Stimulated activated CD8-positive, alpha-beta memory T cell treated with anti-CD3 and anti-CD28 coated beads, Interleukin-4, amount 100 ng/mL, for 1 hour (primary cell): ENCODE measurements around the gene CTSA.
"Not testable (repeated sequence)": the region's sequence is repeated elsewhere in the genome, so short reads cannot be mapped to it uniquely, and the experiment has no call there.

ENCODE experiments used
- DNase-seq, 2 donors: peaks; one replicate each; pipeline ENCODE4 v3.0.0-alpha.2; 2020; ENCODE audit warnings: low read depth in 2 of 2, low spot score in 1 of 2

Gene CTSA

DNA sequence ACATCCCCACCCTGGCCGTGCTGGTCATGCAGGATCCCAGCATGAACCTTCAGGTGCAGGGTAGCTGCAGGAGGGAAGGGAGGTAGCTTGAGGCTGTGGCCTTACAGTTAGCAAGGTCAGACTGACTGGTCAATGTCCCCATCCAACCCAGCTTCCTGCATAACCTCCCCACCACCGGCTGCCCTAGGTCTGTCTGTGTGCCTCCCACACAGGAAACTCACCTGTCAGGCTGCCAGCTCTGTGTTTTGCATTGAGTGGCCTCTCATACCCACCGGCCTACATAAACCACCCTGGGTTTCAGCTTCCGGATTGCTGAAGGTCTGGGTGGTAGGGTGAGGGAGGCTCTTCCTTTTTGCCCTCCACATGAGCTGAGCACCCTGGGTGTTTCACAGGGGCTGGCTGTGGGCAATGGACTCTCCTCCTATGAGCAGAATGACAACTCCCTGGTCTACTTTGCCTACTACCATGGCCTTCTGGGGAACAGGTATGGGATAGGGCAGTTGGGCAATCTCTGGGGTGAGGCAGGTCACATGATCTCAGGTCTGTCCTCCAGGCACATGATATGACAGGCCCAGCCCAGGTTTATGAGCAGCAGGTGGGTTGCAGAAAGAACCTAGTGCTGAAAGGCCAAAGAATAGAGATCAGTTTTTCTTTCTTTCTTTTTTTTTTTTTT lies 1.8 kb downstream of the CTSA start:
- DNase-seq: no peak

DNA sequence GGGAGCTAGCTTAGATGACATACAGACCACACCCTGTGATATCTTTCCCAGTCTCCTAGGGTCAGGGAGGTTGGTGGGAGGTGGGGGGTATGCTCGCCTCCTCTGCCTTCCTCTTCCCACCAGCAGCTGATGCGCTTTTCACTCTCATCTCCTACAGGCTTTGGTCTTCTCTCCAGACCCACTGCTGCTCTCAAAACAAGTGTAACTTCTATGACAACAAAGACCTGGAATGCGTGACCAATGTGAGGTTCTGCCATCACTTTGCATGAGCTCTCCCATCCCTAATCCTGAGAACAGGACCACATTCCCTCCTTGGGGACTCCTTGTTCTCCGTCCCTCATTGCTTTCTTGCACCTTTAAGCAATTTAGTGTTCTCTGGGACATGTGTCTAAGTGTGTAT lies 2.7 kb downstream of the CTSA start:
- DNase-seq: no peak

DNA sequence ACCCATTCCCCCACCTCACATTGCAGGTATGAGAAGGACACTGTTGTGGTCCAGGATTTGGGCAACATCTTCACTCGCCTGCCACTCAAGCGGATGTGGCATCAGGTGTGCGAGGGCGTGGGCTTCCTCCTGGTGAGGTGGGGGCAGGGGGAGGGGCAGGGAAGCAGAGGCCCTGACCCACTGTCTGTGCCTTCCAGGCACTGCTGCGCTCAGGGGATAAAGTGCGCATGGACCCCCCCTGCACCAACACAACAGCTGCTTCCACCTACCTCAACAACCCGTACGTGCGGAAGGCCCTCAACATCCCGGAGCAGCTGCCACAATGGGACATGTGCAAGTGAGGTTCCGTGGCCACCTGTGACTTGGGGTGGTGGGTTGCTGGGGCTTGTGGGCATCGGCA lies 3.7 kb downstream of the CTSA start:
- no peak for DNase-seq

DNA sequence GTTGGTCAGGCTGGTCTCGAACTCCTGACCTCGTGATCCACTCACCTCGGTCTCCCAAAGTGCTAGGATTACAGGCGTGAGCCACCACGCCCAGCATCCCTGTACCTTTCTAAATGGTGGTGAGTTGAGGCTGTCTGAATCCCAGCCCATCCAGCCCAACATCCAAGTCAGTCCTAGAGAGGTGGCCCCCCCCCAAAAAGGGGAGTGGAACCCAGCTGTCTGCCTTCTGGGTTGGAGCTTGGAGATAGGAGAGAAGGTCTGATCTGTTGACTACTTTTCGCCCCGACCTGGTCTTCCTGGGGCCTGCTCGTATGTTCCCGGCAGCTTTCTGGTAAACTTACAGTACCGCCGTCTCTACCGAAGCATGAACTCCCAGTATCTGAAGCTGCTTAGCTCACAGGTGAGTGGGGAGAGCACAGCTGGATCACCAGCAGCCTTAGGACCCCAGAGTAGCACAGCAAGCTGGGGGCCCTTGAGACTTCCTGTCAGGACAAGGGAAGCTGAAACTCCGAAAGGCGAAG lies 5.6 kb downstream of the CTSA start:
- DNase-seq: no peak

DNA sequence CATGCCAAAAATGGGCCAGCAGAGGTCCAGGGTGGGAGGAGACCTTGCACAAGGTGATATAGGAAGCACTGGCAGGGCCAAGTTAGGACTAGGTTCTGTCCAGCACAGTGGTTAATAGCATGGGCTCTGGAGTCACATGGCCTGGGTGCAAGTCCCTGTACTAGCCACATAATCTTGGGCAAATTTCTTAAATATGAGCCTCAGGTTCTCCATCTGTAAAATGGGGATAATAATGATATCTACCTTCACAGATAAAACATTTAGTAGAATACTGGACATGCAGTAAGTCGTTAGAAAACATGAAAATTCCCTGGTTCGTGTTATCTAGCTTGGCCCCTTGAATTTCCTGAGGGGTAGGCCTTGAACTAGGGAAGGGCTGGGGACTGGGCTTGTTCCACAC lies 6.2 kb downstream of the CTSA start:
- DNase-seq: no peak

DNA sequence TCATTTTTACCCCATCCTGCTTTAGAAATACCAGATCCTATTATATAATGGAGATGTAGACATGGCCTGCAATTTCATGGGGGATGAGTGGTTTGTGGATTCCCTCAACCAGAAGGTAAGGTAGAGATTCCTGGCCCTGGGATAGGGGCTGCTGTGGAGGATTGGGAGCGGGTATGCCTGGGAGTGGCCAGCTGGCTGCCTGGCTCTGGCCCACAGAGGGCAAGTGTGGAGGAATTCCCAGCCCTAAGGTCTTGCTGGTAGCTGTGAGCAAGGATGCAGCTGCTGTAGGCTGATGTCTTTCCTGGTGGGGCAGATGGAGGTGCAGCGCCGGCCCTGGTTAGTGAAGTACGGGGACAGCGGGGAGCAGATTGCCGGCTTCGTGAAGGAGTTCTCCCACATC lies 6.6 kb downstream of the CTSA start:
- DNase-seq: no peak

DNA sequence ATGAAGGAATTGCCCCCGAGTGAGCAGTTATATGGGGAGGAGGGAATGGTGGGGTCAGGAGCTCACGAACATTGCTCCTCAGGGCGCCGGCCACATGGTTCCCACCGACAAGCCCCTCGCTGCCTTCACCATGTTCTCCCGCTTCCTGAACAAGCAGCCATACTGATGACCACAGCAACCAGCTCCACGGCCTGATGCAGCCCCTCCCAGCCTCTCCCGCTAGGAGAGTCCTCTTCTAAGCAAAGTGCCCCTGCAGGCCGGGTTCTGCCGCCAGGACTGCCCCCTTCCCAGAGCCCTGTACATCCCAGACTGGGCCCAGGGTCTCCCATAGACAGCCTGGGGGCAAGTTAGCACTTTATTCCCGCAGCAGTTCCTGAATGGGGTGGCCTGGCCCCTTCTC lies 7.2 kb downstream of the CTSA start:
- DNase-seq: no peak

DNA sequence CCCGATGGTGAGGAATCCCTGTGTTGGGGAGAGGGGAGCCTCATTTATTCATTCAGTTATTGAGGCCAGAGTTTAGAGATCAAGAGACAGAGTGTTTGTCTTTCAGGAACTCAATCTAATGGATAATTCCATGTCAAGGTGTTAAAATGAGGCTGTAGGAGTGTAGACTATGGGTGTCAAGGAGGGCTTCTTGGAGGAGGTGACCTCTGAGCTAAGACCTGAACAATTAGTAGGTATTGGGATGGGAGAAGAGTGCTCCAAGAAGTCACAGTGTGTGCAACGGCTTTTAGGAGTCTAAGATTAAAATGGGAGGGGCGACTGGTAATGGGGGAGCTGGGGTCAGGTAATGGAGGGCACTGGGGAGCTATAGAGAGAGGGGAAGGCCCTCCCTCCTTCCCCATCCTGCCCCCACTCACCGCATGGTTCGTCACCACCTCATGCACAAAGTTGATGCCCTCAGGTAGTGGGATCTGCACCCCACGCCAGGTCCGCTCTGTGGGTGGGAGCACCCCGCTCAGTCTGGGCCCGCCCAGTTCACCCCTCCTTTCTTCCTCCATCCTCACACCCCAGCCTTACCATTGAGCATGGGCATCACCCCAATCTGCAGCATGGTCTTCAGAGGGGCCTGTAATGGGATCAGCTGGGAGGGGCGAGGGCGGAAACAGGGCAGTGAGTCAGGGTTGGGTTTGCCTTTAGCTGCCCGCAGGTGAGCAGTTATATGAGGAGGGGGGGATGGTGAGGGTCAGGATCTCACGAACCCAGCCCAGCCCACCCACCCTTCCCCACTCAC lies 8.1 kb downstream of the CTSA start:
- no peak for DNase-seq

DNA sequence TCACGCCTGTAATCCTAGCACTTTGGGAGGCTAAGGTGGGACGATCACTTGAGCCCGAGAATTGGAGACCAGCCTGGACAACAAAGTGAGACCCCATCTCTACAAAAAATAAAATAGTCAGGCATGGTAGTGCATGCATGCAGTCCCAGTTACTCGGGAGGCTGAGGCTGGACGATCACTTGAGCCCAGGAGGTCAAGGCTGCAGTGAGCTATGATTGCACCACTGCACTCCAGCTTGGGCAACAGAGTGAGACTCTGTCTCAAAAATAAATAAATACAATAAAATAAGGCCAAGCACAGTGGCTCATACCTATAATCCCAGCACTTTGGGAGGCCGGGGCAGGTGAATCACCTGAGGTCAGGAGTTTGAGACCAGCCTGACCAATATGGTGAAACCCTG lies 10.2 kb downstream of the CTSA start:
- not testable (repeated sequence) for DNase-seq

DNA sequence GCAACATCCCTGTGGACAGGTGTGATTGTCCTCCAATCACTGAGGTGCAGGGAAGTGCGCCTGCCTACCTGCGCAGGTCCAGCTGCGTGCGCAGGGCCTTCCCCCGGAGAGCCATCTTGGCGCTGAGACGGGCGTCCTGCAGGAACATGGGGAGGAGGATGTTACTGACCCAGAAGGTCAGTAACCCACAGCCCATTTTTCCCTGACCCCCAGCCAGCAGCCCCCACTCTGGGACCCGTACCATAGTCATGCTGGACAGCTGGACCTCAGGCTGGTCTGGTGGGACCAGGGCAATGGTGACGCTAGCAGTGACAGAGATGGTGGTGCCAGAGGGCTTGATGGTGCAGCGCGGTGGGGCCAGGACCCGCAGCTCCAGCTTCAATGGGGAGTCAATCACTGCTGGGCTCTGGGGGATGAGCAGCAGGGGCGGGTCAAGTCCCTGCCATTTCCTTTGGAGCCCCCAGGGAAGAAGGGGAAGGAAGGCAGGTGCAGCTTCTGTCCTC lies 11.1 kb downstream of the CTSA start:
- DNase-seq: no peak

DNA sequence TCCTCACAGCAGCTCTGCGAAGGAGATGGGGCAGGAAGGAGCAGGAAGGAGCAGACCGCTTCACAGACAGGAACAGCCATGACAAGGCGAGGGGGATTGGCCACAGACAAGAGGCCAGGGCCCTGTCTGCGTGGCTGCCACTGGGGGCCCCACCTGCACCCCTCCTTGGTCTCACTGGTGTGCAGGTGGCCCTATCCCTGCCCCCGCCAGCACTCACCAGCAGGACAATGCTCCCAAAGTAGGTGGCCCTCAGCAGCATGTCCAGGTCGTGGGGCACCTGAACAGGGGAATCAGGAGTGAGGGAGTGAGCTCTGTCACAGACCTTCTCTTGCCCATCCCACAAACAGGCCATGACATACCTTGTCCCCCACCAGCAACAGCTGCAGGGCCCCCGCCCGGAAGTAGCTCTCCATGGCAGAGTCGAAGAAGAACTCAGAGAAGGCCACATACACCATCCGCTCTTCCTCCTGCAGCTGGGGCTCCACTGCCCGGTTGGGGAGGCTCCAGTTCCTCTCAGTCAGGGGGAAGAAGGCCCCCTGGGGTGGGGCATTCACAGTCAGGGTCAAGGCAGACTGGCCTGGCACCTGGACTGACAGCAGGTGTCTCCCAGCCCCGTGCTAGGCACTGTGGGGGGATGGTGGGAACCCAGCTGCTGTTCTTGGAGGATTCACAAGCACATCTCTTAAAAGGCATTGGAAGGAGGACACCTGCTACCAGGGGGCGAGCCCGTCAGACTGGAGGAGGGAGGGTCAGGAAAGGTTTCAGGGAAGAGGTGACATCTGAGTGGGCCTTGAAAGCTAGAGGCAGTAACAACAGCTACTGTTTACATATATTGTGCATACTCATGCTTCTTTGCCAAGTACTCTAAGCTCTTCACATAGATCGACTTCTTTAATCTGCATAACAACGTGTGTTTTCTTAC lies 13.7 kb downstream of the CTSA start:
- no peak for DNase-seq

DNA sequence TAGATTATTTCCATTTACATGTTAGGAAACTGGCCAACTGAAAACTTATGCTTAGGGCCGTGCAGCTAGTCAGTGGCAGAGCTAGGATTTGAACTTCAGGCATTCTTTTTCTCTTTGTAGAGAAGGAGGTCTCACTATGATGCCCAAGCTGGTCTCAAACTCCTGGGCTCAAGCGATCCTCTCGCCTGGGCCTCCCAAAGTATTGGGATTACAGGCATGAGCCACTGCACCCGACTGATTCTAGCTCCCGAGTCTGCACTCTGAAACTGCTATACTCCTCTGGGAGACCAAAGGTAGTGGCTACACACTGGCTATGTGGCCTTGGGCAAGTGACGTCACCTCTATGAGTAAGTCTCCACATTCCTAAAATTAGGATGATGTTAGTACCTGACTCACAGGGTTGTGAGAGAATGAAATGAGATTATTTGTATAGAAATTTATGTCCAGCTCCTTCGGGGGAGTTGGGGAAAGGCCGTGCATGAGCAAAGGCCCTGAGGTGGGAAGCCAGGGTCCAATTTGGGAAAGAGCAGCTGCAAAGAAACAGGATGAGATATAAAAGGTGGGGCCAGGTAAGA lies 14.5 kb downstream of the CTSA start:
- no peak for DNase-seq

DNA sequence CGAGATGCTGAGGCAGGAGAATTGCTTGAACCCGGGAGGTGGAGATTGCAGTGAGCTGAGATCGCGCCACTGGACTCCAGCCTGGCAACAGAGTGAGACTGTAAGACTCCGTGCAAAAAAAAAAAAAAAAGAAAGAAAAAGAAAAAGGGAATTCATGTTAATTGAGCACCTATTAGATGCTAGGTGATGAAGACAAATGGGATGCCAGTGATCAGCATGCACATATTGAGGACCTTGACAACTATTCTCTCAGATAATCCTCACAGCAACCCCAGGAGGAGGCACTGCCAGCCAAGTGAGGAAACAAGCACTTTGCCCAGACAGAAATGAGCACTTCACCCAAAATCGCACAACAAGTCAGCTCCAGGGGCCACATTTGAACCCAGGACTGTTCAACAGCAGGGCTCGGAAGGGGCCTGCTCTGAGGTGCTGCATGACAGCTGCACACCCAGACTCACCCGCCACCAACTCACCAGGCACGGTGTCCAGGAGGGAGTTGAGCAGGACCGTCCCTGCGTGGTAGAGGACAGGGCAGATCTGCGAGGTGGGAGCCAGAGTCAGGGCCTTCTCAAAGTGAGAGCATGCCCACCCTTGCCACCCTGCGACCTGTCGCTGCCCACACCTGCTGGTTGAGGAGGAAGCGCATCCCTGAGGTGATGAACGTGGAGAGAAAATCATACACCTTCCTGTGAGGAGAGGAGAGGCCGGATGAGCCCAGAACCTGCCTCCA lies 16.2 kb downstream of the CTSA start:
- no peak for DNase-seq

DNA sequence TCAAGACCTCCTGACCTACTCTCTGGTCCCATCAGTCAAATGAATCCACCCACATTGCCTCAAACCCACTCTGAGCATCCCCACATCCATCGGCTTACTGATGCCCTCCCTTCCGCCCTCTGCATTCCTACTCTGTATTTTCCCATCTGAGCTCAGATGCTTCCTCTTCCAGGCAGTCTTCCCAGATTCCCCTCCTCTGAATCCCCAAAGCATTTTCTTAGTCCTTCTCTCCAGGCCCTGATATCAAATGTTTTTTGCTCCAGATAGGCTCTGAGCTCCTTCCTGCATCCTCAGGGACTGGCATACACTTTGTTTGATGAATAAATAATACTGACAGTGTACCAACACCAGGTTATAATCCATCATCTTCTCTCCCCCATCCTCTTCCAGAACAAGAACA lies 16.9 kb downstream of the CTSA start:
- no peak for DNase-seq

DNA sequence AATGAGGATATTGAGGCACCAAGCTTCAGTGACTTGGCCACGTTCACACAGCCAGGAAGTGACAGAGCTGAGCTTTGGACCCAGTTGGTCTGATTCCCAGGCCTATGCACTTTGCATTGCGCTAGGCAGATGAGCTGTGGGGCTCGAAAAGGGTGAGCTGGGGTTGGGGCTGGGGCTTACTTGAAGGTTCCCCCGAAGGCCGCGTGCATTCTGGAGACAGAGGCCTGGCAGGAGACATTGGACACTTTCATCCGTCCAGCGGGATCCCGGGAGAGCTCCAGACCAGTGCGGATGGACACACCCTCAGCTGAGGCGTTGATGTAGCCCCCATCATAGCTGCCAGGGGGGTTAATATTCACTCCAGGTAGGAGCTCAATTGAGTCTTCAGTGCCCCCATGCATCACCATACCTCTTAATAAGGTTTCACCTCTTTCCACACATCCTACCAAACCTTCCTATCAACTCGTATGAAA lies 18.2 kb downstream of the CTSA start:
- no peak for DNase-seq

DNA sequence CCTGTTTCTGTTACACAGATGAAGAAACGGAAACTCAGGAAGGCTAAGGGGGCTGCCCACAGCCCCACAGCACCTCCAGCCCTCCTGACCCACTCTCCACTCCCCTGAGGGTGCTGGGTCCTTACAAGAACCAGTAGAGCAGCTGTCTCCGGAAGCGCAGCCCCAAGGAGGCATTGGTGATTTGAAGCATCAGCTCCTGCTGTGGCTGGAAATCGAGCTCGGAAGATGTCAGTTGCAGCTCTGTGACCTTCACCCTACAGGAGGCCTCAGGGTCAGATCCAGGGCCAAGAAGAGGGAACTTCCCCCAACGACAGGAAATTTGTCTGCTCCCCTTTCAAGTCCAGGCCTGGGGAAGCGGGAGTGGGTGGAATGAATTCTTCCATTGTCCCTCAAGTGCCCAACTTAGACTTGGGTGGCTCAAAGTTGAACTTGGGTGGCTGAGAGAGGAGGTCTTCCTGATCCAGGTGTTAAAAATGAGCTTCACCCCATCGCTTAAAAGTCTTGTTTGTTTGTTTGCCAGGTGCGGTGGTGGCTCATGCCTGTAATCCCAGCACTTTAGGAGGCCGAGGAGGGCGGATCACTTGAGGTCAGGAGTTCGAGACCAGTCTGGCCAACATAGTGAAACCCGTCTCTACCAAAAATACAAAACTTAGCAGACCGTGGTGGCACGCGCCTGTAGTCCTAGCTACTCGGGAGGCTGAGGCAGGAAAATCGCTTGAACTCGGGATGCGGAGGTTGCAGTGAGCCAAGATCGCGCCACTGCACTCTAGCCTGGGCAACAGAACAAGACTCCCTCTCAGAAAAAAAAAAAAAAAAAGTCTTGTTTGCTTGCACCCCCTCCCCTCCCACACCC lies 18.9 kb downstream of the CTSA start:
- DNase-seq: no peak

DNA sequence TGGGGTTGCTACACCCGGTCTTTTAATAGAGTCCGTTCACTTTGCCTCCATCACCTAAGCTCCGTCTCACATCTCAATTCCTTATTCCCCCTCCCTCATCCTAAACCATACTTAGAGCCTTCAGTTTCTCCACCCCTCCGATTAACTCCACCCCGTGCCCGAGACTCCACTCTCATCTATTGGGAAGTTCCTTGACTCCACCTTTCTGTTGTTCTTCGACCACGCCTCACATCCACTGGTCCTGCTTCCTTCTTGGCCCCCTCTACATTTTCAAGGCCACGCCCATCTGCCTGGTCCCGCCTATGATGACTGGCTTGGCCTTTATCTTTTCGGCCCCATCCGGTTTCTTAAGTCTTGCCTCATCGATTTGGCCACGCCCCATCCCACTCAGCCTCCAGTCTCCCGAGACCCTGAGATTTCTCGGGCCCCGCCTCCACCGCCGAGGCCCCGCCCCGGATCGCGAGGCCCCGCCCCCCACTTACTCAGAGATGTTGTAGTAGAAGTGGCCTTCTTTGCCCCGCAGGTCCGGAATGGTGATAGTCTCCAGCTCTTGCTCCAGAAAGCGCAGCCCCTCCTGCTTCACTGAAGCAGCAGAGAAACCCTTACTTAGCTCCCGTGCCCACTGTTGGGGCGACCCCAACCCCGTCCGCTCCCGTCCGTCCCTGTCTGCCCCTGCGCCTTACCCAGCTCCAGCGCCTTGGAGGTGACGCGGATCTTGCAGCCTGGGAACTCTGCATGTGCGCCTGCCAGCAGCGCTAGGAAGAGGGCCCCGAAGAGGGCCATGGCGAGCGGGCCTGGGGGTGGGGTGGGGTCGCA lies 19.7 kb downstream of the CTSA start:
- peak; percentile 75 to 78 for DNase-seq
